ENCODE results near the gene RNF31.

DNA sequence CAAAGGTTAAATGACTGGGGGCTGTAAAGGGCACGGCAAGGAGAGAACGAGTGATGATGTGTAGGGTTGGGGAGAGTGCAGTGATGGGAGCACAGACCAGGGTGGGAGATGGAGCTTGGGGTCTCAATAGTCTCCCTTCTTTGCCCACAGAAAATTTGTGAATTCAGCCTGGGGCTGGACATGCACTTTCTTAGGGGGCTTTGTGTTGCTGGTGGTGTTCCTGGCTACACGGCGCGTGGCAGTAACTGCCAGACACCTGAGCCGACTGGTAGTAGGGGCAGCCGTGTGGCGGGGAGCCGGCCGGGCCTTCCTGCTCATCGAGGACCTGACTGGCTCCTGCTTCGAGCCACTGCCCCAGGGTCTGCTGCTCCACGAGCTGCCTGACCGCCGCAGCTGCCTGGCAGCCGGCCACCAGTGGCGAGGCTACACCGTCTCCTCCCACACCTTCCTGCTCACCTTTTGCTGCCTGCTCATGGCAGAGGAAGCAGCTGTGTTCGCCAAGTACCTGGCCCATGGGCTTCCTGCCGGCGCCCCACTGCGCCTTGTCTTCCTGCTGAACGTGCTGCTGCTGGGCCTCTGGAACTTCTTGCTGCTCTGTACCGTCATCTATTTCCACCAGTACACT is 15.1 kb upstream of the RNF31 start:
- TF ChIP-seq, protein P1, sequence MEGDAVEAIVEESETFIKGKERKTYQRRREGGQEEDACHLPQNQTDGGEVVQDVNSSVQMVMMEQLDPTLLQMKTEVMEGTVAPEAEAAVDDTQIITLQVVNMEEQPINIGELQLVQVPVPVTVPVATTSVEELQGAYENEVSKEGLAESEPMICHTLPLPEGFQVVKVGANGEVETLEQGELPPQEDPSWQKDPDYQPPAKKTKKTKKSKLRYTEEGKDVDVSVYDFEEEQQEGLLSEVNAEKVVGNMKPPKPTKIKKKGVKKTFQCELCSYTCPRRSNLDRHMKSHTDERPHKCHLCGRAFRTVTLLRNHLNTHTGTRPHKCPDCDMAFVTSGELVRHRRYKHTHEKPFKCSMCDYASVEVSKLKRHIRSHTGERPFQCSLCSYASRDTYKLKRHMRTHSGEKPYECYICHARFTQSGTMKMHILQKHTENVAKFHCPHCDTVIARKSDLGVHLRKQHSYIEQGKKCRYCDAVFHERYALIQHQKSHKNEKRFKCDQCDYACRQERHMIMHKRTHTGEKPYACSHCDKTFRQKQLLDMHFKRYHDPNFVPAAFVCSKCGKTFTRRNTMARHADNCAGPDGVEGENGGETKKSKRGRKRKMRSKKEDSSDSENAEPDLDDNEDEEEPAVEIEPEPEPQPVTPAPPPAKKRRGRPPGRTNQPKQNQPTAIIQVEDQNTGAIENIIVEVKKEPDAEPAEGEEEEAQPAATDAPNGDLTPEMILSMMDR (IDR thresholded peaks at IDR 0.05; ENCODE audit: low read depth, low read length) = no peak
- no peak for TF ChIP-seq EZH2phosphoT487 (IDR thresholded peaks at IDR 0.05; ENCODE audit: low read depth)

All from OCI-LY3 (cell line).